Lower lobe of right lung (tissue), 2 donors: ENCODE results near the gene POLR2M. TPM values are rescaled to one million over a fixed set of nuclear protein-coding genes. Genes with fewer than 3 reads are reported as not detected.

Experiments
- ATAC-seq, 2 donors: fragments of 200-7000 bp; cut with Tn5 transposase; one replicate each; pipeline ENCODE4 v1.9.1; 2020 to 2022; ENCODE audit warnings: mild to moderate bottlenecking in 2 of 2, moderate library complexity in 2 of 2
- DNase-seq: peaks from one replicate; pipeline ENCODE4 v3.0.0-alpha.2; 2020
- H3K27ac ChIP-seq: fragments of 200-600 bp; one replicate; pipeline ENCODE4 v1.8.0; 2022
- H3K27me3 ChIP-seq: fragments of 200-600 bp; one replicate; pipeline ENCODE4 v1.8.0; 2022; ENCODE audit warnings: low read depth
- H3K36me3 ChIP-seq: fragments of 200-600 bp; one replicate; pipeline ENCODE4 v1.8.0; 2022; ENCODE audit warnings: mild to moderate bottlenecking
- H3K4me1 ChIP-seq: fragments of 200-600 bp; one replicate; pipeline ENCODE4 v1.8.0; 2022
- H3K4me3 ChIP-seq: fragments of 200-600 bp; one replicate; pipeline ENCODE4 v1.8.0; 2022; ENCODE audit warnings: mild to moderate bottlenecking
- H3K9me3 ChIP-seq: fragments of 200-600 bp; one replicate; pipeline ENCODE4 v1.8.0; 2022
- intact Hi-C: fragments of 100-400 bp; cut with DNase I; formaldehyde crosslinking; loops from one replicate; pipeline ENCODE4 v1.11.0; 2022
- total RNA-seq: library from RNA; stranded (reverse); fragmentation: NEBNext Ultra II Directional; extraction: Animal tissue kit (Norgen Biotek cat#: 25700); gene quantifications from one replicate; pipeline ENCODE4 v1.2.1, GENCODE V29; 2021
- TF ChIP-seq, protein P1 (sequence below): fragments of 200-600 bp; IDR thresholded peaks from one replicate; pipeline ENCODE4 v1.8.0; 2022; ENCODE audit warnings: antibody characterized with exemption, mild to moderate bottlenecking
- donor health status: DM: no; HTN: yes; CAD: no; lungs with severe emphysema.

The POLR2M gene
- total RNA-seq, 1 donor from 2014 or later: 58.3 TPM

DNA sequence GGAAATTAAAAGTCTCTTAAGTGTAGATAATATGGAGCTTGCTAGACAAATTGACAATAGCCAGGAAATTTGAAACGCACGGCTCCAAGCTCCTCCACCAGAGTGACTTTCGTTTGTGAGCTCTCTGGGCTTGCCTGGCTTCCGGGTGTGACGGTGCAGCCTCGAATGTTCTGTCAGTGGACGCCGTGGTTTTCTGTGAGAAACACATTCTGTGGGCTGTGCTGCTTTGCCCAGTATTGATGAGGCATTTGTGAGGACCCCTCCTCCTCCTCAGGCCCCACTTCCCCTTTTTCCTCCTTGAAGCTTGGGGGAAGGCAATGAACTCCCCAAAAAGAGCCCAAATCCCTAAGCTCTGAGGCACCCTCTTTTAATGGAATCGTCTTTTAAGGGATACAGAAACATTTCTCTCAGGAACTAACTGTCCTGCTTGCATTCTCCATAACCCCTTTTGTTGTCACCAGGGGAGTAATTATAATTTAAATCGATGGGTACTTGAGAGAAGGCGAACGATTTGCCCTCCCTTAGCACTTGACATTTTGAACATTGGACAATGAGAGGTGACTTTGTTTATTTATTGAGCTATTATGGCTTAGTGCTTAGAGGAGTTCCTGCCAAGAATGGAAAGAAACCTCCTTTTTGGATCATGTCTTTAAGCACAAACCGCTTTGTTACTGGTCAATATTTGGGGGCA, 40.8 kb downstream of the POLR2M start:
- DNase-seq: peak; percentile 56
- H3K4me3 ChIP-seq: peak overlapping the region; percentile 26

DNA sequence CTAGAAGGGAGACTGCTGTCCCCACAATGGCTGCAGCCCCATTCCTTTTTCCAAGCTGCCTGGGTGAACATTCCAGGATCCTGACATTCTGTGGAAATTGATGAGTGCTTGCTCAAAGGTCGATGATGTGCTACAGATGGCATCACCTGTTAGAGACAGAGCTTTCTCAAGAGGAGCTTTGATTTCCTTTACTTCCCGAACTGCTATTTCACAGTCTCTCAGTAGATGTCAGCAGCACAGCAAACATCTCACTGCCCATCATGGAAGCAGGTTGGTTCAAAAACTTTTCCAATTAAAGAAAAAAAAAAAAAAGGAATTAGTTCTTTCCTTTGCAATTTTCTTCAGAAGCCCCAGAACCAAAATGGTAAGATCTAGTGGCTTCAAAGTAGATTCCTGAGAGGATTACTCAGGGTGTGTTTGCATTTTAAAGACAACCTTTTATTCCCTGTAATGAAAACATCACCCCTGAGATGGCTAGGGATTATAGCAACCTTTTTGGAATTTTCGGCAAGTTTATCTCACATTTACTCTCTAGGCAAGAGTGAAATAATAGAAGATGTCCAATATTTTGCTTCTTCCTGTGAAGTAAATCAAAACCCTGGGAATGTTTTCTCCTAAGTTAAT, 44.8 kb downstream of the POLR2M start:
- Histone ChIP-seq H3K4me1 (peaks cover 5% of the 10 kb centered on the region), H3K36me3 (no peaks in the 10 kb centered on the region), H3K27me3 (no peaks in the 10 kb centered on the region), H3K27ac (no peak overlapping the region), H3K4me3 (no peak overlapping the region), H3K9me3 (no peaks in the 10 kb centered on the region)
- ATAC-seq: no peak
- TF ChIP-seq, protein P1, sequence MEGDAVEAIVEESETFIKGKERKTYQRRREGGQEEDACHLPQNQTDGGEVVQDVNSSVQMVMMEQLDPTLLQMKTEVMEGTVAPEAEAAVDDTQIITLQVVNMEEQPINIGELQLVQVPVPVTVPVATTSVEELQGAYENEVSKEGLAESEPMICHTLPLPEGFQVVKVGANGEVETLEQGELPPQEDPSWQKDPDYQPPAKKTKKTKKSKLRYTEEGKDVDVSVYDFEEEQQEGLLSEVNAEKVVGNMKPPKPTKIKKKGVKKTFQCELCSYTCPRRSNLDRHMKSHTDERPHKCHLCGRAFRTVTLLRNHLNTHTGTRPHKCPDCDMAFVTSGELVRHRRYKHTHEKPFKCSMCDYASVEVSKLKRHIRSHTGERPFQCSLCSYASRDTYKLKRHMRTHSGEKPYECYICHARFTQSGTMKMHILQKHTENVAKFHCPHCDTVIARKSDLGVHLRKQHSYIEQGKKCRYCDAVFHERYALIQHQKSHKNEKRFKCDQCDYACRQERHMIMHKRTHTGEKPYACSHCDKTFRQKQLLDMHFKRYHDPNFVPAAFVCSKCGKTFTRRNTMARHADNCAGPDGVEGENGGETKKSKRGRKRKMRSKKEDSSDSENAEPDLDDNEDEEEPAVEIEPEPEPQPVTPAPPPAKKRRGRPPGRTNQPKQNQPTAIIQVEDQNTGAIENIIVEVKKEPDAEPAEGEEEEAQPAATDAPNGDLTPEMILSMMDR: peak; percentile 47
- DNase-seq: no peak
- intact Hi-C loops: loop anchor here (10.0 kb wide), 1 partner anchor 114 kb away; no protein-coding TSS in a partner anchor

More for the DNA sequence above, 40.8 kb downstream of the POLR2M start:
- Histone ChIP-seq H3K27ac (peak overlapping the region; percentile 47), H3K4me1 (peaks cover 5% of the 10 kb centered on the region), H3K27me3 (no peaks in the 10 kb centered on the region), H3K36me3 (no peaks in the 10 kb centered on the region), H3K9me3 (no peaks in the 10 kb centered on the region)
- TF ChIP-seq, protein P1: no peak
- peak; percentile 69 to 77 for ATAC-seq
- intact Hi-C loops: no loop called here

DNA sequence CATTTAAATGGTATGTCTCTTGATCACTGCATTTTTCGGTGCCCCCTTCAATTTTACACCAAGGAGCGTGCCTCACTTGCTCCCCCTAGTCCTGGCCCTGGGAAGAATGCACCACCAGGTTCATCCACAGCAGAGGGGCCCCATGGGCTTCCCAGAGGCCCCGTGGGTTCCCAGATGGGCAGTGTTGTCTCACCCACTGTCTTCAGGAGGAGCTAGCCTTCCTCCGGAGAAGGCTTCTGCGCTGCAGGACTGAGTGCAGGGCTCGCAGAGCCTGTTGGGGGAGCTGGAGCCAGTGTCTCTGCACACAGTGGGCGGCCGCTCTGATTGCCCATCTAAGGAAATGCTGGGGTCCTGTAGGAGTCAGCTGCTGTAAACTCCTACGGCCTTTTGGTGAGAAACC, 45.9 kb downstream of the POLR2M start:
- Histone ChIP-seq H3K9me3 (no peaks in the 10 kb centered on the region), H3K27ac (no peak overlapping the region), H3K4me1 (no peaks in the 10 kb centered on the region), H3K36me3 (no peaks in the 10 kb centered on the region), H3K4me3 (no peak overlapping the region), H3K27me3 (no peaks in the 10 kb centered on the region)
- intact Hi-C loops: loop anchor here (10.0 kb wide), 1 partner anchor 112 kb away; no protein-coding TSS in a partner anchor
- TF ChIP-seq, protein P1: peak; percentile 31
- DNase-seq: no peak
- ATAC-seq: peak; percentile 46 to 52

DNA sequence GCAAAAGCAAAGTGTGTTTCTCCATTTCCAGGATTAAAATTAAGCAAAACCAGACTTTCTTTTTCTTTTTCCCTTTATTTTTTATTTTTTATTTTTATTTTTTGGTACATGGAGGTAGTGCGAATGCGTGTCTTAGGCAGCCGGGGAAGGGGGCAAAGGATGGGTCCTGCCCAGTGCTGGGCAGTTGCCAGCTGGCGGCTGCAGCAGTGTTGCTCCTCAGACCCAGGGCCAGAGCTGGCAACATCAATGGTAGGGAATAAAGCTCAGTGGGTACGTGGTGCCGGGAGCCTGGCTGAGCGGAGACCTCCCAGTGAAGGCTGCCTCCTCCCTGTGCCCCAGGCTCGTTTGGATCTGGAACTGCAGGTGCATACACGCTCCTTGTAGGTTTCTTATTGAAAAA, 46.3 kb downstream of the POLR2M start:
- intact Hi-C loops: loop anchor here (10.0 kb wide), 1 partner anchor 112 kb away; no protein-coding TSS in a partner anchor
- Histone ChIP-seq H3K27me3 (no peaks in the 10 kb centered on the region), H3K9me3 (no peaks in the 10 kb centered on the region), H3K27ac (no peak overlapping the region), H3K4me1 (no peaks in the 10 kb centered on the region), H3K4me3 (no peak overlapping the region), H3K36me3 (no peaks in the 10 kb centered on the region)
- DNase-seq (no peak), ATAC-seq (no peak)
- TF ChIP-seq, protein P1: no peak

DNA sequence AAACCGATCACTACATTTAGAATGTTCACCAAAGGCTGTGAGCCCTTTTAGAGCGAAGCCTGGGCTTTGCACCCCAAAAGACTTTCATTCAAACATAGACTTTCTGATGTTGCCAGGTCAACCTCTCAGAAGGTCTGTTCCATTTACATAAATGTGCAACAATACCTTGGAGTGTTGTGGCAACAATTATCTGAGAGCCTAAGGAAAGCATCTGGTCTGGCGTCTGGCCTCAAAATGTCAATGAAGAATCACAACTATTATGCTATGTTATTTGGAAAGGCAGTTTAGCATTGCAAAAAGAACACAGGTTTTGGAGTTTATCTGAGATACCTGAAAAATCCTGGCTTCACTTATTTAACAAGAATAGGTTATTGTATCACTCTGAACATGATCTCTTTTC, 50.0 kb downstream of the POLR2M start:
- DNase-seq (no peak), ATAC-seq (no peak)
- Histone ChIP-seq H3K27ac (no peak overlapping the region), H3K4me3 (no peak overlapping the region), H3K27me3 (no peaks in the 10 kb centered on the region), H3K36me3 (no peaks in the 10 kb centered on the region), H3K9me3 (no peaks in the 10 kb centered on the region), H3K4me1 (no peaks in the 10 kb centered on the region)
- intact Hi-C loops: loop anchor here (10.0 kb wide), 1 partner anchor 108 kb away; no protein-coding TSS in a partner anchor
- TF ChIP-seq, protein P1: no peak
